ENCODE measurements around the gene TRERF1. TPM values are rescaled to one million over a fixed set of nuclear protein-coding genes. Genes with fewer than 3 reads are reported as not detected.

Gene TRERF1
- total and polyA plus RNA-seq, 9 donors, result 4.5 to 13.7 (median 7.8) TPM

DNA sequence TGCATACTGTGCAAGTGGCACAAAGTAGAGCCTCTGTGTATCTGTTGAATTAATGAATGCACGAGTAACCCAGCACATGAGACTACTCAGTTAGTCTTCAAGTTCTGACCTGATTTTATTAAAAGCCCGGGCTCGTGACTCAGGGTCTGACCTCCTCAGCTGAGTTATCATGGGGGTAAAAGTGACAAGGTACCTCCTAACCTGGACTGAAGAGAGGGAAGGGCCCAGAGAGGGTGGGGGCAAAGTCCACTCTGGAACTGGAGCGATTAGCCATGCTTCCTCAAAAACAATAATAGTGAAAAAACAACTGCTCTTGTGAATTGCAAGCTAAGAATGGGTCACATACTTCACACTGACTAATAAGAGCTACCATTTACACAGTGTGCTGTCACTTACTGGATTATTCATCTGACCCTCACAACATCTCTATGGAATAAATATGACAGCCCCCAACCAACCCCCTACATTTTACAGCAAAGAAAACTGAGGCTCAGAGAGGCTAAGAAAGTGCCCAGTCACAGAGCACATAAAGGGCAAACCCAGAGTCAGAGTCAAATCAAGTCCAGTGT, 26.7 kb downstream of the TRERF1 start:
- no peak overlapping the region for H3K27ac ChIP-seq
- no peaks in the 10 kb centered on the region for H3K36me3 ChIP-seq
- H3K9me3 ChIP-seq, result no peaks in the 10 kb centered on the region
- DNase-seq, result no peak
- TF ChIP-seq, protein P1, sequence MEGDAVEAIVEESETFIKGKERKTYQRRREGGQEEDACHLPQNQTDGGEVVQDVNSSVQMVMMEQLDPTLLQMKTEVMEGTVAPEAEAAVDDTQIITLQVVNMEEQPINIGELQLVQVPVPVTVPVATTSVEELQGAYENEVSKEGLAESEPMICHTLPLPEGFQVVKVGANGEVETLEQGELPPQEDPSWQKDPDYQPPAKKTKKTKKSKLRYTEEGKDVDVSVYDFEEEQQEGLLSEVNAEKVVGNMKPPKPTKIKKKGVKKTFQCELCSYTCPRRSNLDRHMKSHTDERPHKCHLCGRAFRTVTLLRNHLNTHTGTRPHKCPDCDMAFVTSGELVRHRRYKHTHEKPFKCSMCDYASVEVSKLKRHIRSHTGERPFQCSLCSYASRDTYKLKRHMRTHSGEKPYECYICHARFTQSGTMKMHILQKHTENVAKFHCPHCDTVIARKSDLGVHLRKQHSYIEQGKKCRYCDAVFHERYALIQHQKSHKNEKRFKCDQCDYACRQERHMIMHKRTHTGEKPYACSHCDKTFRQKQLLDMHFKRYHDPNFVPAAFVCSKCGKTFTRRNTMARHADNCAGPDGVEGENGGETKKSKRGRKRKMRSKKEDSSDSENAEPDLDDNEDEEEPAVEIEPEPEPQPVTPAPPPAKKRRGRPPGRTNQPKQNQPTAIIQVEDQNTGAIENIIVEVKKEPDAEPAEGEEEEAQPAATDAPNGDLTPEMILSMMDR (IDR thresholded peaks at IDR 0.05), result no peak
- TF ChIP-seq POLR2A (IDR thresholded peaks at IDR 0.05), result no peak
- TF ChIP-seq EP300 (IDR thresholded peaks at IDR 0.05), result no peak
- H3K27me3 ChIP-seq, result no peaks in the 10 kb centered on the region
- no peak overlapping the region for H3K4me3 ChIP-seq
- WGBS, 3 donors, result 82 to 89% (median 89%) methylated on average over 4 of the region's 4 CpGs
- peaks cover 6% of the 10 kb centered on the region for H3K4me1 ChIP-seq (ENCODE audit: insufficient read depth)
- intact Hi-C loops (cut with DNase I), result no loop called here

- no peaks in the 10 kb centered on the region for H3K27me3 ChIP-seq
- H3K36me3 ChIP-seq, result no peaks in the 10 kb centered on the region
- intact Hi-C loops (cut with DNase I), result no loop called here
- H3K4me3 ChIP-seq, result no peak overlapping the region
- WGBS, 3 donors, result 88 to 94% (median 92%) methylated on average over 8 of the region's 8 CpGs
- no peak for TF ChIP-seq POLR2A (IDR thresholded peaks at IDR 0.05)
- H3K4me1 ChIP-seq (ENCODE audit: insufficient read depth), result peaks cover 2% of the 10 kb centered on the region
- H3K27ac ChIP-seq, result no peak overlapping the region
- no peaks in the 10 kb centered on the region for H3K9me3 ChIP-seq
- DNase-seq, result no peak
These were observed 28.5 kb downstream of the TRERF1 start for GRCh38 chr6:42423244-42423643.

DNA sequence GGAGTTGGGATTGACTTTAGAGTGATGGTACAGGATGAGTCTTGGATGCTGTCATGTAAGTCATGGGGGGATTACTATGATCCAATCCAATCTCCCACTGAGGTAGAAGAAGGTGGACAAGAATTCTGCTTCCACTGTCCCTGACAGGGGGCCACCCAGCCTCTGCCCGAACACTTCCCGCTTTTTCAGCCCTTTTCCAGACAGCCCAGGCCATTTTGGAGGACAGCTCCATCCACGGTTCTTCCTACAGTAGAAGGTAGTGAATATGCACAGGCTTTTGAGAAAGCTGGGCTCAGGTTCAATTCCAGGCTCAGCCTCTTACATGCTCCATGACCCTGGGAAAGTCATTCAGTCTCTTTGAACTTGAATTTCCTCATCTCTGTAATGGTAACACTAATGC, 31.0 kb downstream of the TRERF1 start:
- intact Hi-C loops (cut with DNase I), result no loop called here
- WGBS, 3 donors, result 88 to 92% (median 91%) methylated on average over 3 of the region's 3 CpGs
- Histone ChIP-seq H3K36me3 (no peaks in the 10 kb centered on the region), H3K27me3 (no peaks in the 10 kb centered on the region), H3K4me3 (no peak overlapping the region), H3K27ac (no peak overlapping the region), H3K9me3 (no peaks in the 10 kb centered on the region), H3K4me1 (ENCODE audit: insufficient read depth) (peaks cover 2% of the 10 kb centered on the region)
- no peak for DNase-seq
- TF ChIP-seq POLR2A (IDR thresholded peaks at IDR 0.05) (no peak), EP300 (IDR thresholded peaks at IDR 0.05) (no peak)
- TF ChIP-seq, protein P1 (IDR thresholded peaks at IDR 0.05), result no peak

- Histone ChIP-seq H3K4me3 (no peak overlapping the region), H3K36me3 (no peaks in the 10 kb centered on the region), H3K27ac (no peak overlapping the region), H3K9me3 (no peaks in the 10 kb centered on the region), H3K4me1 (ENCODE audit: insufficient read depth) (peaks cover 2% of the 10 kb centered on the region), H3K27me3 (no peaks in the 10 kb centered on the region)
- TF ChIP-seq POLR2A (IDR thresholded peaks at IDR 0.05), result no peak
- TF ChIP-seq, protein P1 (IDR thresholded peaks at IDR 0.05), result no peak
- no peak for TF ChIP-seq EP300 (IDR thresholded peaks at IDR 0.05)
- WGBS, 3 donors, result 88 to 92% (median 91%) methylated on average over 6 of the region's 6 CpGs
- DNase-seq, result no peak
- intact Hi-C loops (cut with DNase I), result no loop called here
These were observed 32.0 kb downstream of the TRERF1 start for GRCh38 chr6:42419490-42420280.

DNA sequence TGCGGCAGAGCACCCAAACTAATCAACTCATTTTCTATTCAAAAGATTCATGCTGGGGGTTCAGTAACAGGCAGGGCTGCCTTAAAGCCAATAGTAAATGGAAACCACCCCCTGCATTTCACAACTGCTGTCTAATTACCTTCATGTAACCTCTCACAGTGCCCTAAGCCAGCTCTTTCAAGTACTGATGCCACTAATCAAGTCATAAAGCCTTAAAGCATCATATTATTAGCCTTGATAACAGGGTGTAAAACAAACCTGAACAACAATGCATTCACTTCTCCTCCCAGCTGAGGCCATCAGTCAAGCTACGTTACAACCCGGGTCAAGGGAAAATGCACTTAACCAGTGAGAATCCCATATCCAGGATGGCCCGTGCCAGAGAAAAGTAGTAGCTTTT, 33.0 kb downstream of the TRERF1 start:
- Histone ChIP-seq H3K9me3 (no peaks in the 10 kb centered on the region), H3K4me3 (no peak overlapping the region), H3K36me3 (no peaks in the 10 kb centered on the region), H3K27ac (no peak overlapping the region), H3K4me1 (ENCODE audit: insufficient read depth) (peaks cover 2% of the 10 kb centered on the region), H3K27me3 (no peaks in the 10 kb centered on the region)
- WGBS, 3 donors, result 84 to 88% (median 86%) methylated on average over 4 of the region's 4 CpGs
- intact Hi-C loops (cut with DNase I), result no loop called here
- TF ChIP-seq, protein P1 (IDR thresholded peaks at IDR 0.05), result no peak
- no peak for TF ChIP-seq EP300 (IDR thresholded peaks at IDR 0.05)
- TF ChIP-seq POLR2A (IDR thresholded peaks at IDR 0.05), result no peak
- DNase-seq, result no peak
